ENCODE data around the gene CNOT6.

DNA sequence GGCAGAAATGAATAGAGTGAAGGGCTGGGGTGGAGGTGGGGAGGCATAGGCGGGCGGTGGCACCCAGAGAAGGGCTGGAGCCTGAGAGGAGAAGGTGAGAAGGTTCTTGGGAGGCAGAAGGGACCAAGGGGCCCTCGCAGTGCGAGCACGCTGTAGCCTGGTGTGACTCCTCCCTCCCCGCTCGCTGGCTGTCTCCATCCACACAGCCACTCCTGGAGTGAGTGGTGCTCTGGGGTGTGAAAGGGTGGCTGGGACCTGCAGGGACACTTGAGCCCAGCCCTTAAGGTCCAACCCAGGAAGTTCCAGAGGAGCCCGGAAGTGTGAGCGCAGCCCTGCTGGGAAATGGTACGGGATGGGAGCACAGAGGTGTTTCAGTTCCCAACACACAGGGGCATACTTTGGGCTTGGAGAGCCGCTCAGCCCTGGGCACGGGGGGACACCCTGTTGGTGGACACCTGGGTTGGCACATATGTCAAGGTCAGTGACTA, 106.4 kb downstream of the CNOT6 start:
- TF ChIP-seq, protein P1, sequence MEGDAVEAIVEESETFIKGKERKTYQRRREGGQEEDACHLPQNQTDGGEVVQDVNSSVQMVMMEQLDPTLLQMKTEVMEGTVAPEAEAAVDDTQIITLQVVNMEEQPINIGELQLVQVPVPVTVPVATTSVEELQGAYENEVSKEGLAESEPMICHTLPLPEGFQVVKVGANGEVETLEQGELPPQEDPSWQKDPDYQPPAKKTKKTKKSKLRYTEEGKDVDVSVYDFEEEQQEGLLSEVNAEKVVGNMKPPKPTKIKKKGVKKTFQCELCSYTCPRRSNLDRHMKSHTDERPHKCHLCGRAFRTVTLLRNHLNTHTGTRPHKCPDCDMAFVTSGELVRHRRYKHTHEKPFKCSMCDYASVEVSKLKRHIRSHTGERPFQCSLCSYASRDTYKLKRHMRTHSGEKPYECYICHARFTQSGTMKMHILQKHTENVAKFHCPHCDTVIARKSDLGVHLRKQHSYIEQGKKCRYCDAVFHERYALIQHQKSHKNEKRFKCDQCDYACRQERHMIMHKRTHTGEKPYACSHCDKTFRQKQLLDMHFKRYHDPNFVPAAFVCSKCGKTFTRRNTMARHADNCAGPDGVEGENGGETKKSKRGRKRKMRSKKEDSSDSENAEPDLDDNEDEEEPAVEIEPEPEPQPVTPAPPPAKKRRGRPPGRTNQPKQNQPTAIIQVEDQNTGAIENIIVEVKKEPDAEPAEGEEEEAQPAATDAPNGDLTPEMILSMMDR (conservative IDR thresholded peaks at IDR 0.05; ENCODE audit: low read depth, low read length) = no peak
- TF ChIP-seq EZH2phosphoT487 (IDR thresholded peaks at IDR 0.05; ENCODE audit: borderline replicate concordance, low read length) = no peak

Data from PC-3 (cell line).